Ascending aorta (tissue), 2 donors: ENCODE measurements around the gene UGT1A6. TPM values are rescaled to one million over a fixed set of nuclear protein-coding genes. Genes with fewer than 3 reads are reported as not detected.

Source experiments
- DNase-seq, 2 donors: peaks; one replicate each; pipeline ENCODE4 v3.0.0-alpha.2; 2019; ENCODE audit warnings: low spot score in 2 of 2
- H3K27ac ChIP-seq, 2 donors: fragments of 200-600 bp; sonication (generic); one replicate each; pipeline ENCODE4 v1.5.1; 2016 to 2017; ENCODE audit warnings: mild to moderate bottlenecking in 1 of 2
- H3K27me3 ChIP-seq: fragments of 200-600 bp; sonication (generic); one replicate; pipeline ENCODE4 v1.5.1; 2017
- H3K36me3 ChIP-seq, 2 donors: fragments of 200-600 bp; sonication (generic); one replicate each; pipeline ENCODE4 v1.5.1; 2016
- H3K4me1 ChIP-seq, 2 donors: fragments of 200-600 bp; sonication (generic); one replicate each; pipeline ENCODE4 v1.5.1; 2016 to 2017; ENCODE audit warnings: mild to moderate bottlenecking in 1 of 2
- H3K4me3 ChIP-seq, 2 donors: fragments of 200-600 bp; sonication (generic); one replicate each; pipeline ENCODE4 v1.5.1; 2016 to 2017; ENCODE audit warnings: mild to moderate bottlenecking in 1 of 2
- H3K9me3 ChIP-seq, 2 donors: fragments of 200-600 bp; sonication (generic); one replicate each; pipeline ENCODE4 v1.5.1; 2016
- CTCF ChIP-seq, 3 experiments: fragments of 200-600 bp in 2 of 3; fragments of 450-650 bp in 1 of 3; sonication (generic) in 2 of 3; IDR thresholded peaks; one replicate each; pipeline ENCODE4 v1.5.1; 2016 to 2019; ENCODE audit warnings: antibody characterized with exemption in 3 of 3, mild to moderate bottlenecking in 1 of 3, moderate library complexity in 1 of 3
- intact Hi-C: fragments of 100-400 bp; cut with DNase I; formaldehyde crosslinking; loops from one replicate; pipeline ENCODE4 v1.15.1; 2023
- total RNA-seq: library from RNA; depleted of rRNA; stranded (reverse); fragments of >200 nt; gene quantifications from one replicate; pipeline ENCODE4 v1.1.0, GENCODE V29; 2016

Gene UGT1A6
- total RNA-seq, 1 donor from 2014 or later: 10.6 TPM

- H3K4me1 ChIP-seq: no peaks in the 10 kb centered on the region
- no peaks in the 10 kb centered on the region for H3K9me3 ChIP-seq
- intact Hi-C loops: no loop called here
- H3K27me3 ChIP-seq: no peaks in the 10 kb centered on the region
- DNase-seq: no peak
- TF ChIP-seq CTCF (IDR thresholded peaks at IDR 0.05): no peak
- H3K4me3 ChIP-seq: no peak overlapping the region
- H3K27ac ChIP-seq: no peak overlapping the region
- H3K36me3 ChIP-seq: no peaks in the 10 kb centered on the region
Observed at GRCh38 chr2:233676046-233676445, 16.6 kb upstream of the UGT1A6 start.

DNA sequence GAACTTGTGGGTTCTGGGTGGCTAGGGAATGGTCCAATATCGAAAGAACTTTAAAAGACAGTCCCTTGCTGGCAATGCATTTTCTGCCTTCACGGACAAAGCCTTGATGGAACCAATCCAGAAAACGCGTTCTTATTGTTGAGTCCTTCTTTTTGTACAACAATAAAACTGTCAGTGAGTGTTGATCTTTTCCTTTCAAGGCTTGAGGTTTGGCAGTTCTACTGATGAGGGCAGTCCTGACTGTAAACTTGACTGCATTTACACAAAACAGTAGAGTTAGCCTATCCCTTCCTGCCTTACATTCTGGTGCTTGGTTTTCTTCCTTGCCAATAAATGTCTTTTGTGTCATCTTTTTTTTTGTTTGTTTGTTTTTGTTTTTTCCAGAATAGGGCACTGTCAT lies 13.5 kb upstream of the UGT1A6 start:
- Histone ChIP-seq H3K9me3 (no peaks in the 10 kb centered on the region), H3K27me3 (no peaks in the 10 kb centered on the region), H3K4me3 (no peak overlapping the region), H3K4me1 (no peaks in the 10 kb centered on the region), H3K36me3 (no peaks in the 10 kb centered on the region), H3K27ac (no peak overlapping the region)
- no peak for TF ChIP-seq CTCF (IDR thresholded peaks at IDR 0.05)
- no peak for DNase-seq
- intact Hi-C loops: no loop called here

DNA sequence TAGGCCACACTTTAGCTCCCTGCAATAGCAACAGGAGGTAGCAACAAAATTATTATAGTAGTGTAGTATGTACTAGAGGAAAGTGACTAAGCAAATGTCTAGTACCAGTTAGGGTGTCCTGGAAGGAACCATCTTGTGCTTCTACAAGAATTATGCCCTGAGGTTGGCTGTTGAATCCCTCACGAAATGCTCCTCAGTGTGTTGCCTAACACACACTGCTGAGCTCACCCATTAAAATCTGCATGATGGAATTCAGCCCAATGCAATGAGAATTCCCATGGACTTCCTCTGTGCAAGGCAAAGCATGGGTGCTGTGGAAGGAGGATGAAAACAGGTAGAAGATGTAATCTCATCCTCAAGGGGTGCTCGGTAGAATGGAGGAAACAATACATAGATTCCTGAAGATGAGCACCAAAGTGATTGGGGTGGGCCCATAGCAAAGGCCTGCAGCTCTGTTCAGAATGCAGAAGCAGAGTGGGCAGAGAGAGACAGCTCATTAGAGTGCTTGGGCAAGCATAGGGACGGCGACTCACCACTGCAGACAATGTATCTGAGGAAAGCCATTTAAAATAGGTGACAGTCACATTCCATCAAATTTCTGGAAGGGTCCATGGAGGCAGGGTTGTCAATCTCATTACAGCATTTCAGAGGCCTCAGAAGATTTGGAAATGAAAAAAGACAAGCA lies 12.2 kb upstream of the UGT1A6 start:
- TF ChIP-seq CTCF (IDR thresholded peaks at IDR 0.05): no peak

GRCh38 chr2:233681521-233682099 lies 11.1 kb upstream of the UGT1A6 start, which contains the start of gene UGT1A7:
TSS of gene UGT1A7 (plus strand) at chr2:233681901. CDS start at chr2:233681938, 37 bp downstream.
- no peaks in the 10 kb centered on the region for H3K36me3 ChIP-seq
- H3K9me3 ChIP-seq: no peaks in the 10 kb centered on the region
- no peak for TF ChIP-seq CTCF (IDR thresholded peaks at IDR 0.05)
- H3K4me3 ChIP-seq: no peak within 1 kb of the TSS
- no peaks in the 10 kb centered on the region for H3K27me3 ChIP-seq
- H3K27ac ChIP-seq: no peak within 1 kb of the TSS
- DNase-seq: no peak
- intact Hi-C loops: no loop called here
- H3K4me1 ChIP-seq: no peaks in the 10 kb centered on the region

More for the DNA sequence above, 12.2 kb upstream of the UGT1A6 start:
- intact Hi-C loops: no loop called here
- Histone ChIP-seq H3K4me3 (no peak overlapping the region), H3K27ac (no peak overlapping the region), H3K9me3 (no peaks in the 10 kb centered on the region), H3K4me1 (no peaks in the 10 kb centered on the region), H3K27me3 (no peaks in the 10 kb centered on the region), H3K36me3 (no peaks in the 10 kb centered on the region)
- DNase-seq: no peak

GRCh38 chr2:233684640-233685039 lies 8.1 kb upstream of the UGT1A6 start:
- Histone ChIP-seq H3K27ac (no peak overlapping the region), H3K4me1 (no peaks in the 10 kb centered on the region), H3K4me3 (no peak overlapping the region), H3K36me3 (no peaks in the 10 kb centered on the region), H3K27me3 (no peaks in the 10 kb centered on the region), H3K9me3 (no peaks in the 10 kb centered on the region)
- no peak for DNase-seq
- no peak for TF ChIP-seq CTCF (IDR thresholded peaks at IDR 0.05)
- intact Hi-C loops: no loop called here
